GM19372 (cell line): ENCODE results near the gene MMP15.

Experiments used
- ATAC-seq: cut with Tn5 transposase; IDR thresholded peaks from one replicate; pipeline ENCODE4 v1.9.1; 2021; ENCODE audit warnings: mild to moderate bottlenecking, low read depth, moderate library complexity; ENCODE audit not compliant: unreplicated experiment

MMP15 gene

GRCh38 chr16:58013201-58013956, 12.2 kb upstream of the MMP15 start:
- no peak for ATAC-seq

GRCh38 chr16:58016840-58017446, 8.6 kb upstream of the MMP15 start:
- ATAC-seq, result no peak

- no peak for ATAC-seq
Measured at GRCh38 chr16:58018803-58019202, 6.8 kb upstream of the MMP15 start.

DNA sequence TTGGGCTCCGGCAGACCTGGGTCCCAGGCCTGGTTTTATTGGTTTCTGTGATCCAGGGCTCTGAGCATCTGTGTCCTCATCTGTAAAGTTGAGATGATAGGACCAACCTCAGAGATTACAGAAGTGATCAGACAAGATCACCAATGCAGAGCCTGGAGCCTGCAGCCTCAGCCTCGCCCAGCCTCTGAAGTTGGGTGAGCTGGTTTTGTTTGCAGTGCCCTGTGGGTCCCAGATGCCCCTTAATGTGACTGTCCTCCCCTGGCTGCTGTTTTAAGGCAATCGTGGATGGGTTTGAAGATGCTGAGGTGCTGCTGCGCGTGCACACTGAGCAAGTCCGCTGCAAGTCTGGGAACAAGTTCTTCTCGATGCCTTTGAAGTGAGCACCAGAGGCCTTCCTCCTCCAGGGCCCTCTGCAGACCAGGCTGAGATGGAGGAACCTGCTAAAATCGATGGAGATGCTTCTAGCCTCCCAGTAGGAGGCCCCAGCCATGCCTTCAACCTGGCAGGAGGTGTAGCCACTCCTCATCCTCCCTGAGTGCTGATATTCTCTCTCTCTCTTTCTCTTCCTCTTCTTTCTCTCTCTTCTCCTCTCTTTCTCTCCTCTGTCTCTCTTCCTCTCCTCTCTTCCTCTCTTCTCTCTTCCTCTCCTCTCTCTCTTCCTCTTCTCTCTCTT, 5.6 kb upstream of the MMP15 start:
- ATAC-seq, result no peak

DNA sequence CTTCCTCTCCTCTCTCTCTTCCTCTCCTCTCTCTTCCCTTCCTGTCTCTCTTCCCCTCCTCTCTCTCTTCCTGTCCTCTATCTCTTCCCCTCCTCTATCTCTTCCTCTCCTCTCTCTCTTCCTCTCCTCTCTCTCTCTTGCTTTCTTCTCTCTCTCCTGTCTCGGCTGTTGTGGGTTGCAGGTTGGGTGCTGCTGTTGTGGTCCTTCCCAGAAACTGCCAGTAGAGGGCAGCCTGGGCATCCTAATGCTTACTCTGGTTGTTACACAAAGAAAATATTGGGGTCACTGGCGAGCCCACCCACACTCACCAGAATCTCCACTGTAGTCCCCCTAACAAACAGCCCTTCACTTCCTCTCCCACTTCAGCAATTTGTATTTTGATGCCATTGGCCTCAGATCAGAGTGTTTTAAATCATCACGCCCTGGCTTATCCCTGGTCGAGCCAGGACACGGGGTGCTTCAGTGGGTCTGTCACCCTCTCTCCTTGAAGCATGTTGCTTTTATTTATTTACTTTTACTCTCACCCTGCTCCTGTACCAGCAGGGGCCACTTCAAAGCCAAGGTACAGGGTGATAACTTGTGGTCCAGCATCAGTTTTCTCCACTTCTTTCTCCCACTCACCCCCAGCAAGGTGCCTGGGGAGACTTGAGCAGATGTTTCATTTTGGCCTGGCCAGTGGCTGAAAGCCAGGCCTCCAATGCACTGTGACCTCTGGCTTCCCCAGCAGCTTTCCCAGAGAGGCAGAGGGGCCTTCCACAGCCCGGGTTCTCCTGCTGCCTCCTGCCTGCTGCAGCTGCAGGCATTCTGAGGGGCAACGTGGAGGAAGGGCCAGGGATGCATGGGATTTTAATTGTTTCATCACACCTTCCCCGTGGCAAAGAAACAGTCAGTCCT, 4.7 kb upstream of the MMP15 start:
- ATAC-seq, result no peak

DNA sequence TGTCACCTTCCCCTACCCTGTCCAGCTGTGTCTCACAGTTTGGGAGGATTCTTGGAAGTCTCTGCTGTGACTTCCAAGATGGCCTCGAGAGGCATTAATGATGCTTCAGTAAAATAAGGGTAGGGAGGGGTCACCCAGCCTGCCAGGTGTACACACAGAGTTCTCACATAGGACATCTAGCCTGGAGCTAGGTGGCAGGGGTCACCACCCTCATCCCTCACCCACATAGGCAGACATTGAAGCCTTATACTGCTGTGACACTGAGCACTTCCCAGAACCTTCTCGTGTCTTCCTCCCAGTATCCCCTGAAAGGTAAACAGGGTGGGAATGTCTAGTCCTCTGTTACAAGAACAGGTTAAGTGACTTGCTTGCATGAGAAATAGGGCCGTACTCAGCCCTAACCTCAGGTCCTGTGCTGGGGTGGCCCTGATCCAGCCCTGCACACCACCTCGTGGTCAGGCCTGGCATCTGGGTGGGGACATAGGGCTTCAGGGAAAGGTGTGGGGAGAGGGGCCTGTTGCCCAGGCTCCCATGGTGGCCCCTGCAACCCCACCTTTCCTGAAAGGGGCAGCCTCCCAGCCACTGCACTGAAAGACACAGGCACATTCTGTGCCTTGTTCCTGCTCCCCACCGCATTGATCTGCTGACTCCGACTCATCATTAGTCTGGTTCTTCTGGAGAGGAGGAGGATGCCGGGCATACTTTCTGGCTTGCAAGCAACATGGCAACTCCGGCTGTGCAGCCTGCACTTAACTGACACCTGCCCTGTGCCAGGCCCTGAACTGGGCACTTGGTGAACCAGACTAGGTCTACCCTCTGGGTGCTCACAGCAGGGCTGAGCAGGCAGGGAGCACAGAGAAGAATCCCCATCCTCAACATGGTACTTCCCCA, 3.6 kb upstream of the MMP15 start:
- ATAC-seq, result no peak

- no peak for ATAC-seq
Measured at GRCh38 chr16:58022601-58023371, 2.8 kb upstream of the MMP15 start.

DNA sequence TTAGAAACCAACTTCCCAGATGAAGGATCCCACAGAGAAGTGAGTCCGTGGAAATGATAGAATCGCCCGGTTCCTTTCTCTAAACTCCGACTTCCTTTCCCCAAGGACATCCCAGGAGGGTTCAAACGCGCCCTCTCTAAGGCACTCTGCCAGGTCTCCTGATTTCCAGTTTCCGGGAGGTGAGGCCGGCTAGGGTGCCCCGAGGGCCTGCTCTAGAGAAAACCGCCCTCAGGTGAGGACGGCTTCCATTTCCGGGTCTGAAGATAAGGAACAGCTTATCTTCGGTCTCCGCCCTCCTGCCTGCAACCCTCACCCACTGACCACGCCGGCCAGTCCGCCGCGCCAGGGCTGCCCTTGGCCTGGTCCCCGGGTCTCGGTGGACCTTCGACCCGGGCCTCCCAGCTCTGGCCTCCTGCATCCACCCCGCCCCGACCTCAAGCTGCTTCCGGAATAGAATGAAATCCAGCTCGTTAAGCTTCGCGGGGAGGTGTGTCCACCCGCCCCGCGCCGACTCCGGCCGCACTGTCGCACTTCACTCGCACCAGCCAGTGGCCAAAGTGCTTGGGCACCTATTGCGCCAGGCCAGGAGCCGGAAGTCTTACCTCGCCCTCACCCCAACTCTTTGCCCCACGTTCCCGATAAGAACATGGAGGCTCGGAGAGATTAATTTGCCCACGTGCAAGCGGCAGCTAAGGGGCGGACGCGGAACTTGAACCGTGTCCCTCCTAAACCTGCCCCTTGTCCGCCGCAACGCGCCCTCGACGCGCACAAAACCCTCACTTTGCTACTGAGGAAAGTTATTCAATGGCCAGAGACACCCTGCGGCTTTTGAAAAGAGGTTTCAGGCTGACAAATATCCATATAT, 836 bp upstream of the MMP15 start:
- ATAC-seq, result no peak

DNA sequence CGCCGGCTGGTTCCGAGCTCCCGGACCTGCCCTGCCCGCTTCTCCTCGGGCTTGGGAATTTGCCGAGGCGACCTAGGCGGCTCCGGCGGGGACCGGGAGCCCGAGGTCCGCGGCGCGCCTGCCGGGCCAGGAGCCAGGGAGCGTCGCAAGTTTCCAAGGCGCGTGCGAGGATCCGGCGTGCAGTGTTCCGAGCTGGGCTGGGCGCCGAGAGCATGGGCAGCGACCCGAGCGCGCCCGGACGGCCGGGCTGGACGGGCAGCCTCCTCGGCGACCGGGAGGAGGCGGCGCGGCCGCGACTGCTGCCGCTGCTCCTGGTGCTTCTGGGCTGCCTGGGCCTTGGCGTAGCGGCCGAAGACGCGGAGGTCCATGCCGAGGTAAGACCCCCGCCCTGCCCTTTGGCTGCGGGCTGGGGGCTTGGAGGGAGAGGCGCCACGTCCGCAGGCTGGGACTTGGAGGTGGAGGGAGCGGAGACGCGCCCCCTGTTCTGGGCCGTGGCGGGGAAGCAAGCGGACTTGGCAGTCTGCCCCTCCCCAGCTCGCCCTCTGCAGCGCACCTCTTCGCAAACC, 668 bp downstream of the MMP15 start:
- ATAC-seq, result peak; percentile 20

DNA sequence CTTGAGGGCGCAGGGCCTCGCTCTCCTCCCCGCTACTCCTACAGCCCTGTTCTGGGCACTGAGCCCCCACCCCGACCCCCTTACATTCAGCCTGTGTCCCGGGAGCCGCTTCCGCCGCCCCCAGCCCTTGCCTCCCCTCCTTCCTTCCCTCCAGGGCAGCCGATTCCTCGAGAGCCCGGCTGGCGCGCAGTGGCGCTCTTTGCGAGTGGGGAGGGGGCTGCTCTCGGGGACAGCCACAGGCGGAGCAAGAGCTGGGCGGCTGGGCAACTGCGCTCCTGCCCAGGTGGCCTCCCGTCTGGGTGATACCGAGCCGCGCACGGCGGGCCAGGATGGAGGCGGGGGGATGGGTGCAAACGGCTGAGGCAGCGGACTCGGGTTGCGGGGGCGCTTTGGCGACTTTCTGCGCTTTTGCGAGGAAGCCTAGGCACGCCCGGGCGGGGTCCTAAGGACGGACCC, 1.2 kb downstream of the MMP15 start:
- ATAC-seq, result no peak

DNA sequence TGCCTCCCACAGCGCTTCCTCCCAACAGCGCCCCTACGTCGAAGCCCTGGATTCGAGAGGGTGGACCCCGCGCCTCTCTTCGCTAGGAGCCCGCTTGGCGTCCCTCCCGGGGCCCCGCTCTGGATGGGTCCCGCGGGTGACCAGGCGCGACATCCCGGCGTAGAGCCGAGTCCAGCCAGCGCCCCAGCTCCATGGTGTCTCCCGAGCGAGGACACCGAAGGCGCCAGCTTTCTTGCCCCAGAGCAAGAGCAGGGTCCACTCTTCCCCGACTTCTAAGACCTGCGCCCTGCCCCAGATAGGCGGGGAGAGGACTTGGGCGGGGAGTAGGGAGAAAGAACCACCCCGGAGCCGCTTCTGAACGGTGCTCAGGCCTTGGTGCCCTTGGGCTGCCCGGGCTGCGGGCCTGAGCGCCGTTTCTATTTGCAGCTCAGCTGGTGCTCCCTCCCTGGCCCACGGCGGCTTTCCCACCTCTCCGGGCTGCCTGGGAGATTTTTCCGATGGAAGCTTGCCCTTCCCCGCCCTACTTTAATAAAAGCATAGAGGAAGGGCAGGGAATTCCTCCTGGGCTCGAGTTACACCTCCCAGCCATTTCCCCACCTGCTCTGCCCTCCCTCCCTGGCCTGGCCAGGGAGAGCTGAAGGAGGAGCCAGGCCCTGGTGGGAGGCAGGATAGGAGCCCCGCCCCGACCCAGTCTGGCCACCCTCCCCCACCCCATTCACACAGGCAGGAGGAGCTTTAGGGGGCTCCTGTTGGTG, 1.8 kb downstream of the MMP15 start:
- ATAC-seq, result no peak

DNA sequence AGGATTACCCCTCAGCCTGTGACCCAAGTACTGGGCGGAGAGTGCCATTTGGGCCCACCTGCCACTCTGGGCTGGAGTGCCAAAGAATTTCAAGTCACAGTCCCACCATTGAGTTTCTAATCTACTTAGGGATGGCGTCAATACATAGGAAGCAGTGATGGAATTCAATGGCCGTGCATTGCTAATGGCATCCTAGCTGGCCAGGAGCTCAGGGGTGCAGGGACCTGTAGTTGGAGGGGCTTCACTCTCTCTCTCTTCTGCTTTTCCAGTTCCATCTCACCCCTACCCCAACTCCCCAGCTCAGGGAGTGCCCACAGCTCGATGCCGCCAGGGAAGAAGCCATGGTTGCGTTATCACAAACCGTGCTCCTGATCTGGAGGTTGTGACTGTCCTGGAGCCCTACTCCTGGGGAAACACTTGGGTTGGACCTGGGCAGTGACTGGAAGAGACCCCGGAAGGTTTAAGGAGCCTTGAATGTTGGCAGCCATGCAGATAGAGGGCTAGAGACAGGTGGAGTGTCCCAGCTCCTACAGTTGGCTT, 2.4 kb downstream of the MMP15 start:
- ATAC-seq, result no peak

DNA sequence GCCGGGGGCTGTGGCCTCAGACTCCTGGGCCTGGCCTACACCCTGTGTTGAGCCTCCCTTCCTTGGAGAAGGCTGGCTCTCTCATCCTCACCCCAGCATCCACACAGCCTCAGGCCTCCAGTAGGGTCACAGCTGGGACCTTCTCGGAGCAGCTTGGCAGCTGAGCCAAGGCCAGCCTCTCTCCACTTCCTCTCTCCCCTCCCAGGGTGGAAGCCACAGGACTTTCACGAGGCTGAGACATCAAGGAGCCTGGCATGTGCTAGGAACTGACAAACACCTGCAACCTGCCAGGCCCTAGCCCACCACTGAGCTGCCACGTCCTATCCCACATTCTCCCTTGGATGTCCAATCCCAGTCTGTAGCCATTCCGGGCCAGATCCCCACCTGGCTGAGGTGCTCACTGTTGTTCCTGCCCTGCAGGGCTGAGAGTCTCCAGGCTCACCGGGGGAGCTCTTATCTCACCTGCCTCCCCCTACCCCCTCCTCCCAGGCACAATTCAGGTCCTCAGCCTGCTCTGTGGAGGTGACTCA, 3.1 kb downstream of the MMP15 start:
- ATAC-seq, result no peak

GRCh38 chr16:58029410-58029809, 3.9 kb downstream of the MMP15 start:
- ATAC-seq, result no peak

GRCh38 chr16:58030136-58030840, 4.7 kb downstream of the MMP15 start:
- ATAC-seq, result no peak
